Stimulated activated CD4-positive, alpha-beta T cell treated with anti-CD3 and anti-CD28 coated beads, Interleukin-4, amount 100 ng/mL, for 24 hours (primary cell): ENCODE results near the gene TSPAN18.

Source experiments
- DNase-seq: peaks from one replicate; pipeline ENCODE4 v3.0.0-alpha.2; 2020

TSPAN18 gene

DNA sequence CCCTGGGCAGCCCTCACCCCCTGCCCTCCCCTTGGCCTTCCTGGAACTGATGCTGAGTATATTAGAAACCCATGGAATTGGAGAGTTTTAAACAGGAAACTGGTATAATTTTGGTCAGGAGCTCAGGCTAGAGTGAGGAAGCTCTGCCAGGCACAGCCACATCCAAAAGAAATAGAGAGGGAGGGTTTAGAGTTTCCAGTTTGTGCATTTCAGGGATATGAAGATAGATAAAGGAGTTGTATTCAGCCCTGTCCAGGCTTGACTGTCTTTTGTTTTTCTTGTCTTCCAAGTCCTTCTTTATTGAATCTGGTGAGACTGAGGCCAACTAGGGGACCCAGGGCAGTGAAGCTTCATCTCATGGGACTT, 71.8 kb downstream of the TSPAN18 start:
- no peak for DNase-seq

DNA sequence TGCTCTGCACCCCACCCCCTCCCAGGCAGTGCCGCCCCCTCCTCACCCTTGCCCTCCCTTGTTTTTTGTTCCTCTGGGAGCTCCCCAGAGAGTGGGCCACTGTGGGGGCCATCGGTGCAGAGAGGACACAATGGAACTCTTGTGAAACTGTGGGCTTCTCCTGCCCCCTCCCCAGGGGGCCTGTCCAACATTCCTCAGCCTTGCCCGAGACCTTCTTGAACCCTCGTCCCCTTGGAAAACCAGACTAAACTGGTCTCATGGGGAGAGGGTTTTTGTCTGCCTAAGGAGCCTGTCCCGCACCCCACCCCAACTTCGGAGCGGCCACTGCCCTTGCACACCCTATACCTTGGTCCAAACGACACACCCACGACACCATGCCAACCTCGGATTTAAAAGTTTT, 72.2 kb downstream of the TSPAN18 start:
- no peak for DNase-seq

DNA sequence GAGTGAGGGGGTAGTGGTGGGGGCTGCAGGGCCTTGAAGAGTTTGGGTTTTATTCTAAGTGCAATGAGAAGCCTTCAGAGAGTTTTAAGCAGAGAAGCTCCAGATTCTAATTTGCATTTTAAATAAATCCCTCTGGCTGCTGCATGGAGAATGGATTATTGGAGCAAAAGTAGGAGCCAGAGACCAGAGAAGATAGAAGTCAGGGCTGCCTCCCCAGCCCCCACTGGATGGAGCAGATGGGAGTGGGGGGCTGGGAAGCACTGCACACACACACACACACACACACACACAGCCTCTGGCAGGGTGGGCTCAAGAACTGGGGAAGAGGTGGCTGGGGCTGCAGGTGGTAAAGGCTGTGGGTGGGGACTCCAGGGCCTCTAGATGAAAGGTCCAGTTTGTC, 75.6 kb downstream of the TSPAN18 start:
- no peak for DNase-seq

DNA sequence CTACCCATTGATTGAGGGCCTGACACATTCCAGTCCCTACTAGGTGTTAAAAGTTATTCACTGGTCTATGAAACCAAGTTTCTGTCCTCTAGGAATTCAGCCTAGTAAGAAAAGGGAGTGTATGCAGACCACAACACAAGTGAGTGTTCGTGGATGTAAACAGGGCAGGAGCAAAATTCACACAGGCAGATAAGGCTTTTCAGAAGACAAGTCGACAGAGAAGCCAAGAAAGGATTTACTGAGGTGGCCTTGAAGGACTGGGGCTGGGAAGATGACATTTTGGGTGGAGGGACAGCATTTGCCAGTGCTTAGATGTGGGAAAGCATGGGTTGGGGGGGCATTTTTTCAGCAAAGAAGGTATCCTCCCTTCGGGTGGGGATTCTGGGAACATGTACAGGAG, 76.2 kb downstream of the TSPAN18 start:
- DNase-seq = no peak

DNA sequence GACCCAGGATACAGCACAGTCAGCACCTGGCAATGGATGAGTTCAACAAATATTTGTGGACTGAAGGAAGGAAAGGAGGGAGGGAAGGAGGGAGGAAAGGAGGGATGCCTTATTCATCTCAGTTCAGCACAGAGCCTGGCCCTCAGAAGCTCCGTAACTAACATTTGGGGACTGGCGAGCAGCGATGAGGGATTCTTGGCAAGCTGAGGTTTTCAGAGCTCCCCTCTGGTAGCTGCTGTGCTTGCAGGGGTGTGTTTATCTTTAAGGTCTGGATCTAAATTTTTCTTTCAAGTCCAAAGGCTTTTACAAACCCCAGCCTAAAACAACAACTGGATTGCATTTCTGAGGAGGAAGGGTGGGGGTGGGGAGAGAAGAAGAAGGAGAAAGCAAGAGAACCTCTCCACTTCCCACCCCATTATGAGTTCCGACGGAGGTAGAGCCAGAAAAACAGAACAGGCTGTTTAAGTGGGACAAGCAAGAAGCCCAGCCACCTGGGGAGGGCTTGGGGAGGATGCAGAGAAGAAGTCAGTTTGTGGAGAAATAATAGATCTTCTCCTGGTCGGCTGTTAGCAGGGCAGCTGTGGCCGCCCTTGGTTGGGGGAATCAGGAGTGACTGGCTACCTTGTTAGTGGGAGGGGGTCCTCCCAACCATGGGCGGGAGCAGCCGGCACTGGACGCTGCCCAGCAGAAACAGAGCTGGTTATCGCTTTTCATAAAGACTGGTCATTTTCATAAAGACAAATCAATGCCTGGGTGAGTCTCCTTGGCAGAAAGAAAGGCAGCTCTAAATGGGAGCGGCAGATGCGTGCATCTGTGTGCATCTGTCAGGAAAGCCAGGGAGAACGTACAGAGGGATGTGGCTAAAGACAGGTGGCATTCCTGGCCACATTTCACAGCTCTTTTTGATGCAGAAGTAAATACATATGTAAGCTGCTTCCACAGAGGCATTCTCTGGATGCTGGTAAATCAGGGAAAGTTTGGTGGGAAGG, 78.0 kb downstream of the TSPAN18 start:
- DNase-seq = no peak

DNA sequence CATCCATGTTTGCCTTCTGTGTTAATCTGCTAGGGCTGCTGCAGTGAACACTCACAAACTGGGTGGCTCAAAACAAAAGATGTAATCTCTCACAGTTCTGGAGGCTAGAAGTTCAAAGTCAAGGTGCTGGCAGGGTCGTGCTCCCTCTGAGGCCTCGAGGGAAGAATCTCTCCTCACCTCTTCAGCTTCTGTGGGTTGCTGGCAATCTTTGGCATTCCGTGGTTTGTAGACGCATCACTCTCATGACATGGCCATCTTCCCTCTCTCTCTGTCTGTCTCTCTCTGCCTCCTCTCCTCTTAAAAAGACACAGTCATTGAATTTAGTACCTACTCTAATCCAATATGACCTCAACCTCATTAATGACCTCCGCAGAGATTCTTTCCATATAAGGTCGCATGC, 78.8 kb downstream of the TSPAN18 start:
- no peak for DNase-seq

DNA sequence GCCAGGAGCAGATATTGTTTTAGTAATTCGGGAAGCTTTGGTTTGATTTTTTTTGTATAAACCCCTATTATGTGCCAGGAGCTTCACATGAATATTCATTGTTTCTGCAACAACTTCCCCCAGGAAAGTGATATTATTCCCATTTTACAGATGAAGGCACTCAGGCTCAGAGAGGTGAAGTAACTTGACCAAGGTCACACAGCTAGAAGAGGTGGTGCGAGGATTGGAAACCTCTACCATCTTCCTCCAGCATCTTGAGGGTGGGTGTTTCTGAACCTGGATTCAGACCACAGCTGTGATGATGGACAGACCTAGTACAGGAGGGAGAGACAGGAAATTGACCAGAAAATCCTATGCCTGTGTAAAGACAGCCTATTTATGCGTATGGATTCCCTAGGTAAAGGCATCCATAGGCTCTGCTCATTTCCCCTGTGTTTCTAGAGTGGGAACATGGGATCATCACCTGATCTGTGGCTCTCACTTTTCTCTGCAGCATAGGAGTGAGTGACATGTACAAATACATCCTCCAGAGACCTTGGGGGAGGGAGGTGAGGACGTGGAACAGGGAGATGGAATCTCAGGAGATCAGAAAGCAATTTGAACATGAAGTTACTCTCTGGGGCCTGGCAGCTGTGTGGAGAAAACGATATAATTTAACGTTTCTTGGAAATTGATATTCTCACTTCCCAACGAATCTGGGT, 81.4 kb downstream of the TSPAN18 start:
- no peak for DNase-seq

DNA sequence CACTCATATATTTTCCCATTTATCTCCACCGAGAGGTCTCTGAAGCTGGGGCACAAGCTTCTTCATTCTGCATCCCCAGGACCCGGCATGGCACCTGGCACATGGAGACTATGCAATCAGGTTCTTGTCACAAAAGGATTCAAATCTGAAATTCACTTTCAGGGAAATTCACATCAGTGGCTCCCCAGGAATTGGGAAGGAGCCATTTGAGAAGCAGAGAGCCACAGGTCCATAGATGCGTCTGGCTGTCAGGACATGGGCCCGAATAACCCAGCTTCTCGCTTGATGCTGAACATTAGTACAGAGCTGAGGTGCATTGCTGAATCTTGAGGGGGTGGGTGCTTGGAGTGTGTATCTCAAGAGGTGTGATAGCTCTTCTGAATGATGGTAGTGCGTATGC, 82.5 kb downstream of the TSPAN18 start:
- DNase-seq = no peak

DNA sequence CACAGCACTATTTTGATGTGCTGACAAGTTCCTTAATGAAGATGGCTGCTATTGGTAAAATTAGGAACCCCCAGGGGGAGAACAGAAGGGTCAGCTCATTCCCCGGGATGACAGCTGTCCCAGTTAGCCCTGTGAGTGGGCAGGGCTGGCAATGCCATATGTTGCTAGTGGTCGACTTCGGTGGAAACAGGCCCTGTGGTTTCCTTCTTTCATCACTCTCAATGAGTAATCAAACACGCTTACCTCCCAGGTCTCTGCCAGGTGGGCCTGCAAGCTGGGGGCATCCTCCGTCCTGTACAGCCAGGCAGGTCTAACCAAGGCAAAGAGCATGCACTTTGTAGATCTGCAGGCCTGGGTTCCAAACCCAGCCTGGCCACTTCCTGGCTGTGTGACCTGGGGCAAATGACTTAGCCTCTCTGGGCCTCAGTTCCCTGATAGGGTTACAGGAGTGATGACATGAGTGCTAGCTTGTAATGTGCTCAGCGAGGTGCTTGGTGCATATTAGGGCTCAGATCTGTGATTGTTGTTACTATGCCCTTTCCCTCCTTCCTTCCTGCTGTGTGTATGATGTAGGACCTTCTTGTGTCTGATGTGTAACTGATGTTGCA, 85.2 kb downstream of the TSPAN18 start:
- no peak for DNase-seq

DNA sequence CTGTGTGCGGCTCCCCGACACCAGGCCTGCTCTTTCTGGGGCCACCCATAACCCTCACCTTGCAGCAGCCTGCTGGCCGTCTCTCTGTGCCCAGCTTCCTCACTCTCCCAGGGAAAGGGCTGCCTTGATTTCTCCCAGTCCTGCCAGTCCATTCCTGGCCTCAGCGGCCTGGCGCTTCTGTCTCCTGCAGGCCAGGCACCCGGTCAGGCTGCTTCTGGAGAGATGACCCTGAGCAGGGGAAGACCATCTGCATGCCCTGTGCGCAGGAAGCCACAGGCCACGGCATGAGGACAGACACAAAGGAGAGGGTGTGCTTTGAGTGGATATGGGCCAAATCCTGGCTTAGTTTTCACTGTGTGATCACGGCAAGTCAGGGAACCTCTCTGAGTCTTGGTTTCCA, 86.2 kb downstream of the TSPAN18 start:
- no peak for DNase-seq

DNA sequence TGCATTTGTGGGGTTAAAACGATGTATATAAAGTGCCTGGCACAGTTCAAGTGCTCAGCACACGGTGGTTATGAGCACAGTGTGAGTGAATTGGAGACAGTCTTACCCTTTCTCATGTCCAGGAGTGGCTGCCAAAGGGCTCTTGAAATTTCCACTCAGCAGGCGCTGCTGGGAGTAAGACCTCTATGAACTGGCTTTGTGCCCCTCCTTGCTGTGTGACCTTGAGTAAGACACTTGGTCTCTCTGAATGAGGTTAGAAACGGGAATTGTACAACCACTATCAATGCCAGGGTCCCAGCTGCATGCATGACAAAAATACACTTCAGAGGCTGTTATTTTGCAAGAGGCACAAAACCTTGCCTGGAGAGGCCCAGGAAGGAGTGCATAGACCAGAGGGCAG, 86.6 kb downstream of the TSPAN18 start:
- no peak for DNase-seq

DNA sequence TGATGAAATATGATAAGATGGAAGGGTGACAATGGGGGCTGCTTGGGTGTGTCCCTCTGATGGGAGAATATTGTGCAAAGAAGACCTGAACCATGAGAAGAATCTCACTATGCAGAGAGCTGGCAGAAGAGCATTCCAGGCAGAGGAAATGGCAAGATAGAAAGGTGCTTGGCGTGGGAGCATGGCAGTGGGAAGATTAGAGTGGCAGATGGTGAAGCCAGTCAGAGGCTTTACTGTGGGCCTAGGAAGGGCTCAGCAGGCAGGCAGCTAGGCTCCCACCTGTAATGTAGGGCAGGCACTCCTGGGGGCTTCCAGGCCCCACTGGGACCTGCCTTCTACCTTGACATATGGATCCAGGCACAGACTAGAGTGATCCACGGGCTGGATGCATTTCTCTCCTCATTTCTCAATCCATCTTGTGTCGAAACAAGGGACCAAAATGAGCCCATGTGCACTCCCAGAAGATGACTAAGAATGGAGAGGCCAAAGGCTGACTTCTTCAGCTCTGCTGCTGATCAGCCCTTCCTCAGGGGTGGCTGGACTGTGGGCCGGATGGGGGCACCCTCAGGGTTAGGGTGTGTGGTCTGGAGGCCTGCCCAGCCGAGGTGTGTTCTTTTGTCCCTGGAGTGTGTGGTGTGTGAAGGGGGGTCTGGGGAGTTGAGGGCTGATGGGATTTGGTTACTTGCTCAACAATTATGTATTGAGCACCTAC, 88.3 kb downstream of the TSPAN18 start:
- no peak for DNase-seq

DNA sequence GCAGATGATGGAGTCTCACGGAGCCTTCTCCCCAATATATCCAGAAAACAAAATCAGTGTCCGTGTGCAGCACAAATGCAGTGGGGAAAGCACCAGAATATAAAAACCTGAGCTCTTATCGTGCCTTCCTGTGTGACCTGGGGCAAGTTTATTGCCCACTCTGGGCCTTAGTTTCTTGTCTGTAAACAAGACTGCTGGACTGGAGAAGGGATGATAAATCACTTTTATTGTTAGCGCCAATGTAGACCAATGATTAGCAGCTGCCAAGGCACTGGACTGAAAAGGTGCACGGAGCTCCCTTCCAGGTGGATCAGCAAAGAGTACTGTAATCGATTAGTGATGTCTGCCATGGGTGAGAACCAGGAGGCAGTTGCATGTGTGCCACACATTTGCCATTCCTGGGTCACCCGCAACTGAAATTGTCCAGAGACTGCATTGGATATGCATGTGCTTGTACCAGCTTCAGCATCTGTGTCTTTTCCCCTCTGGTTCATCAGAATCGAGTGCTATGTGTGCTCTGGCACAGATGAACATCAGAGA, 89.2 kb downstream of the TSPAN18 start:
- DNase-seq = no peak

DNA sequence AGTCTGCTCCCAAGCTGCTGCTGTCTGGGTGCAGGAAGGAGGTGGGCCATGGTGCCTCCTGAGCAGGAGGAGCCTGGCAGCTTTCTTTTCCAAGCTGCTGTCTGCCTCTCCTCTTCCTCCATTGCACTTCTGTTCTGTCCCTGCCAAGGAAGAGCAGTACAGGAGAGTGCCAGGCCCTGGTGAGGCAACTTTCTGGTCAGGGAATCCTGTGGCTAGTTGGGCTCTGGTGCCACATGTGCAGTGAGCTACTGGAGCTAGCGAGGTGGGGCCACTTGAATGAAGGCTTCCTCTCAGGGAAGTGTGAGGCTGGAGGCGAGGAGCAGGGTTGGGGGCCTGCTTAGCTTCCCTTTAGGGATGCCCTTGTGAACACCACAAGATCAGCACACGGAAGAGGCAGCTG, 90.0 kb downstream of the TSPAN18 start:
- DNase-seq = no peak

DNA sequence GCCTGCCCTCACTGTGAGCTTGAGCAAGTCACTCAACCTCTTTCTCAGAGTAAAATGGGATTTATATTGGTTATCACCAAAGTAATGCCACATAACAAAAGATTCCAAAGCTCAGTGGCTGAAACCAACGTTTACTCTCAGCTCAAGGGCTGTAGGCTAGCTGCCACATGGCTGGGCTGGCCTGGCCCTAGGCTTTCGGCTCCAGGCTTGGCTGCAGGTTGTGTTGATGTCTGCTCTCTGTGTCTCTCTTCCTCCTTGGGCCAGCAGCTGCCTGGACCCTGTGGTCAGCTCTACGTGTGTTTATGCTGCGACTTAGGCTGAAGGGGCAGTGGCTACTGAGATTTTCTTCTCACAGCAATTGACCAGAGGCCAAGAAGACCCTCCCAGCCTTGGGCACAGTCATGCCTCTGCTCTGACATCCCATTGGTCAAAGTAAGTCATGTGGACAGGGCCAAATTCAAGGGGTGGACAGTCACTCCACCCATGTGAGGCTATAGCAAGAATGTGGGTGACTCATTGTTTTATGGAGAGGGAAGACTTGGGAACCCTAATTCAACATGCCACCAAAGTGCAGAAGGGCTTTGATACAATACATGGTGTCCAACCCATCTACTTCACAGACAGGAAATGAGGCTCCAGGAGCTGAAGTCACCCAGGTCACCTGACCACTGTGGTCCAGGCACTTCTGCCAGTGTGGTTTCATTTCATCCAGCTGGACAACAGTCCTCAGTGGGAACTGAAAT, 90.6 kb downstream of the TSPAN18 start:
- no peak for DNase-seq

DNA sequence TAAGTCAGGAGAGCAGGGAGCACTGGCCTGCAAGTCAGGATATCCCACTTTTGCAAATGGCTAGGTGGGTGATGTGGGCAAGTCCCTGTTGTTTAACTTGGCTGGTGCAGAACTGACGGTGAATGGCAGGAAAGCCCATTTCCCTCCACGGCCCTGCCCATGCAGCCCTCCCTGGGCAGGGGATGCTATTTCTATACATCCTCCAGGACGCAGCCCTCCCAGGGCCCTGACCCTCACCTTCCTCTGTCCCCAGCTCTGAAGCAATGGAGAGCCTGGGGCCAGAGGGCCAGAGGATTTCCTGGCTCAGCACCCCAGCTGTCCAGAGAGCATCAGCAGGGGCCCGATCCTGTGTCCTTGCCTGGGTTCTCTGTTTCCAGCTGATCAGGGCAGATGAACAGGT, 91.3 kb downstream of the TSPAN18 start:
- no peak for DNase-seq

DNA sequence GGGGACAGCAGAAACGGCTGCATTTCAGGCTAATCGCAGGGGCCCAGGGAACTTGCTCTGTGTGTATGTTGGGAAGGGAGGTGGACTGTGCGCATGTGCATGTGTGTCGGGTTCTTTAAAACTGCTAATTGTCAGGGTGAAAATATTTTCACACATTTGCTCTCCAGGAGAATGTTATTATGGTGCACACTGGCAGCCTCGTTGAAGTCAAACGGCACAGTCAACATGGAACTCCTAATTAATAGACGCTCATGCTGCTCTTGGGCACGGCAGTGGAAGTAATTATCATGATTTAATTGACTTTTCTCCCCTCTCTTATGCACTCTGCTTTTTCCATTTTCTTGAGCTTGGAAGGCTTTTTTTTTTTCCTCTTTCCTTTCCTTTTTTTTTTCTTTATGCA, 92.6 kb downstream of the TSPAN18 start:
- DNase-seq = no peak

DNA sequence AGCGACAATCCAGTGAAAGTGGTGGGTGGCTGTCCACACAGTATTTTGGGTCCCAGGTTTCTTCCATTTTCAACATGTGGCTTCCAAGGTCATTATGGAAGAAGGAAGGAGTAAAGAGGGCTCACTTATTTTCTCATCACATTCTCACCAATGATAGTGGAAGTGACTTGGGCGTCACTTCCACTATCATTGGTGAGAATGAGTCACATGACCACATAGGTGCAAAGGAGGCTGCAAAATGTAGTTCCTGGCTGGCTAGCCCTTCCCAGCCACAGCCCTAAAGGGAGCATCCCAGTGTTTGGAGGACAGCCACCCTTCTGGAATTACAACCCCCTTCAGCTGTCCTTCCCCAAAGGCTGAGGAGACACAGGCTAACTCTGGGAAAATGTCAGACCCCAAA, 95.6 kb downstream of the TSPAN18 start:
- no peak for DNase-seq

DNA sequence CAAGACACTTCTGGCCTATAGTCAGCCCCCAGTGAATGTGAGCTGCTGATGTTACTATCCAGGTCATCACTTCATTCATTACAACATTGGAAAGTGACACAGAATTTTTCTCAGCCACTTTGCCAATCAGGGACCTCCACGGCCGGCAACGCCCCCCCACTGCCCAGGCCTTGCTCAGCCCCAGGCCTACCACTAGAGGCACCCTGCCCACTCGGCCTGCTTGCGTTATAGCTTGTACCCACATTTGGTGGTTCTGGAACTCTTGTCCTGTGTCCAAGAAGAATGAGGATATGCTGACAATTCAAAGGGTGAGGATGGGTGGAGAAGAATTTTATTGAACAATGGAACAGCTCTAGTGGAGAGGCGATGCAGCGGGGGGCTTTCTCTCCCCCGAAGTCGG, 96.2 kb downstream of the TSPAN18 start:
- DNase-seq = no peak

DNA sequence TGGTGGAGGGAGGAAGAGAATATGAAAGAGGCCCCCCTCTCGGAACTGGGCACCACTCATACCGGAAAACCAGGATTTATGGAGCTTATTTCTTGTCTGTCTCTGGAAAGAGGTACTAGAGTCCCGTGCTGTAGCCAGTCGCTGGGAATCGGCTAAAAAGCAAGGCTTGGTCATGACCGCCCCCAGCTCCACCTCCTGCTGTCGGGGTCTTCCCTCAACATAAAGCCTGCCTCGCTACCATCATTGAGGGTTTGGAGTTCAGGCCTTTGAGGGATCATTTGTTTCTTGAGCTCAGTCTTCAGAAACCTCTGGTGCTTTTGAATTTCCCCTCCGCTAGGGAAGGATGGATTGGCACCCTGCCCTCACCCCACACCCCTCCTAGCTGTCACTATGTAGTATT, 97.1 kb downstream of the TSPAN18 start:
- DNase-seq = no peak

DNA sequence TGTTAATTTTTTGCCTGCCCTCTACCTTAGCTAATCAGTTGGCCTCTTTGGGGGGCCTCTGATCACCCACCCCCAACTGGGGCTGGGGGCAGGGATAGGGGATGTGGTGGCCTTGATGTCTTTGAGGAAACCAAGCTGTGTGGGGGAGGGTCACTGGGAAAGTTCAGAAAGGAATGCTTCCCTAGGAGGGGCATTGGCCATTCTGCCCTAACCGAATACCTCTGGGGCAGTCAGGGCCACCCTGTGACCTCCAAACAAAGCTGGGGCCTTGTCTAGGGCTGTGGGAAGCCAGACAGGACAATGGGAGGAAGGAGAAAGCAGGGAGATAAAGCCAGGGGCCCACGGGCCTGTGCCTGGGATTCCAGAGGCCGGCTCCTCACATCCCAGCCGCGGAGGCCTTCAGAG, 97.5 kb downstream of the TSPAN18 start:
- no peak for DNase-seq

DNA sequence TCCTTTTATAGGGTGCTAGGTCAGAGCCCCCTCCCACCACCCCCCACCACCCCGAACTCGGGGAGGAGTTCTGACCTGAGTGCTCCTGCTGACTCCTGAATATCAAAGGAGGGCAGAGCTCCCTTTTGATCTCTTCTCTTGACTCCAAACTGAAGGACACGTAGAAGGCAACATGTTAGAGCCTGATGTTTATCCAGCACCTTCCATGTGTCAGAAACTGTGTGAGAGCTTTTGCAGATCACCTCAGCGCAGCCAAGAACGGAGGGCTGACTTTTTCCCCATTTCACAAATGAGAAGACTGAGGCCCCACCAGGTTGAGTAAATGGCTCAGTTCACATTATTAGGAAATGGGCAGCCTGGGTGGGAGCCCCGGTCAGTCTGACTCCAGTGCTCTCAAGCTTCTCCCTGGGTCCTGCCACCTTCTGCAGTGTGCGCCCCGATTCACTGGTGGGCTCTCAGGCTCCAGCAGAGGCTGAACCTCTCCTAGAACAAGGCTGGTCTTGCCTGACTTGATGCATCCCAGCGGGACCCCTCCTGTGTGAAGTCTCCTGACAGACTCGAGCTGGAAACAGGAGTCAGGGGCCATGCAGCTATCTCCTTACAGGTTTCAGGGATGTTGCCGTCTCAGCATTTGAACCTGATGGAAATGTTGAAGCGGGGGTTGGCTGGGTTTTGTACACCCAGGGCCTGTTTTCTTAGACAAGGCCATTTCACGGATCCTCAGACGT, 98.5 kb downstream of the TSPAN18 start:
- no peak for DNase-seq
